Naive thymus-derived CD4-positive, alpha-beta T cell (primary cell): ENCODE results near the gene PARD3B. TPM values are rescaled to one million over a fixed set of nuclear protein-coding genes. Genes with fewer than 3 reads are reported as not detected.

Experiments used
- ATAC-seq: fragments of 150-1000 bp; cut with Tn5 transposase; 2 replicates; pipeline ENCODE4 v1.10.0; 2021; ENCODE audit warnings: mild to moderate bottlenecking, moderate library complexity
- CTCF ChIA-PET: fragments of 350-600 bp; sonication (Branson Sonifier 250); formaldehyde crosslinking; loops from one replicate; lab custom pipeline; 2021; ENCODE audit warnings: antibody characterized with exemption; lab: Charles Lee
- POLR2A ChIA-PET: fragments of 350-600 bp; sonication (Branson Sonifier 250); formaldehyde crosslinking; loops from one replicate; lab custom pipeline; 2021; ENCODE audit warnings: antibody characterized with exemption, inconsistent platforms; lab: Charles Lee
- DNase-seq, 9 donors: peaks; one replicate each; pipeline versions ENCODE4 v3.0.0 to v3.0.0-alpha.2; 2020 to 2022; ENCODE audit warnings: mixed read lengths in 1 of 9
- H3K27ac ChIP-seq: one replicate; pipeline ENCODE4 v1.7.0; 2013; ENCODE audit warnings: mild to moderate bottlenecking, low read depth, low read length, moderate library complexity
- H3K27me3 ChIP-seq, 2 donors: one replicate each; pipeline ENCODE4 v1.7.0; 2013; ENCODE audit warnings: low read length in 2 of 2, mild to moderate bottlenecking in 2 of 2, moderate library complexity in 2 of 2; ENCODE audit not compliant: control insufficient read depth in 2 of 2, insufficient read depth in 2 of 2
- H3K36me3 ChIP-seq, 3 experiments: 1 replicate in 2 of 3; 2 replicates in 1 of 3; pipeline ENCODE4 v1.7.0; 2013; ENCODE audit warnings: low read length in 3 of 3, mild to moderate bottlenecking in 3 of 3, moderate library complexity in 1 of 3; ENCODE audit not compliant: insufficient read depth in 3 of 3, control insufficient read depth in 2 of 3
- H3K4me1 ChIP-seq, 2 donors: one replicate each; pipeline ENCODE4 v1.7.0; 2013; ENCODE audit warnings: low read length in 2 of 2, mild to moderate bottlenecking in 2 of 2, moderate library complexity in 1 of 2; ENCODE audit not compliant: control insufficient read depth in 2 of 2, insufficient read depth in 2 of 2
- H3K4me3 ChIP-seq: 2 replicates; pipeline ENCODE4 v1.7.0; 2013; ENCODE audit warnings: mild to moderate bottlenecking, low read length
- H3K9me3 ChIP-seq, 3 experiments: 1 replicate in 2 of 3; 2 replicates in 1 of 3; pipeline ENCODE4 v1.7.0; 2013; ENCODE audit warnings: low read length in 3 of 3; ENCODE audit not compliant: control insufficient read depth in 2 of 3
- H3K27ac Mint-ChIP-seq, 9 donors: one replicate each; pipeline ENCODE4 v1.8.0; 2020 to 2022; ENCODE audit warnings: mixed read lengths in 9 of 9, mild to moderate bottlenecking in 8 of 9, moderate library complexity in 5 of 9, inconsistent platforms in 2 of 9
- H3K27me3 Mint-ChIP-seq, 5 donors: one replicate each; pipeline ENCODE4 v1.8.0; 2021 to 2022; ENCODE audit warnings: mixed read lengths in 5 of 5, mild to moderate bottlenecking in 1 of 5
- H3K36me3 Mint-ChIP-seq, 5 donors: one replicate each; pipeline ENCODE4 v1.8.0; 2020 to 2022; ENCODE audit warnings: mixed read lengths in 5 of 5, mild to moderate bottlenecking in 3 of 5, inconsistent platforms in 1 of 5
- H3K4me1 Mint-ChIP-seq, 7 donors: one replicate each; pipeline ENCODE4 v1.8.0; 2020 to 2022; ENCODE audit warnings: mixed read lengths in 7 of 7, mild to moderate bottlenecking in 3 of 7, inconsistent platforms in 1 of 7
- H3K4me3 Mint-ChIP-seq, 10 donors: one replicate each; pipeline ENCODE4 v1.8.0; 2020 to 2022; ENCODE audit warnings: mild to moderate bottlenecking in 10 of 10, mixed read lengths in 10 of 10, moderate library complexity in 6 of 10, inconsistent platforms in 2 of 10
- H3K9me3 Mint-ChIP-seq, 11 donors: one replicate each; pipeline ENCODE4 v1.8.0; 2020 to 2022; ENCODE audit warnings: mixed read lengths in 11 of 11, mild to moderate bottlenecking in 4 of 11, inconsistent platforms in 1 of 11, moderate library complexity in 1 of 11
- intact Hi-C, 2 donors: fragments of 100-400 bp; cut with micrococcal nuclease; formaldehyde crosslinking; loops; one replicate each; pipeline ENCODE4 v1.15.1; 2023
- polyA plus RNA-seq, 2 donors: library from polyadenylated mRNA; unstranded; fragments of 300-500 nt; fragmentation: Illumina TruSeq; gene quantifications; one replicate each; pipeline ENCODE4 v1.2.3, GENCODE V29; 2021
- total RNA-seq, 6 experiments: library from RNA in 5 of 6; stranded (reverse) in 5 of 6; gene quantifications; 1 replicate in 5 of 6; 2 replicates in 1 of 6; pipeline ENCODE4 v1.2.3 and lab custom pipeline; 2021 to 2026

The PARD3B gene
- total and polyA plus RNA-seq, 7 experiments from 2014 or later = 0.22 to 4.0 (median 0.87) TPM

GRCh38 chr2:204914708-204915107, 369.4 kb downstream of the PARD3B start:
- no peak overlapping the region for H3K27ac ChIP-seq
- CTCF ChIA-PET = interaction anchor here (1.2 kb wide), 1 partner anchor 215 kb away, joined by 4 read pairs; no protein-coding TSS in a partner anchor
- ATAC-seq (no peak), DNase-seq (no peak)
- no peak overlapping the region for H3K4me3 Mint-ChIP-seq
- intact Hi-C loops = no loop called here
- peaks cover 0 to 16% (median 0%) of the 10 kb centered on the region in 5 donors for H3K36me3 Mint-ChIP-seq
- no peaks in the 10 kb centered on the region for H3K36me3 ChIP-seq
- POLR2A ChIA-PET = no interaction called here
- no peaks in the 10 kb centered on the region for H3K27me3 ChIP-seq
- H3K9me3 Mint-ChIP-seq = peaks cover 0 to 12% (median 0%) of the 10 kb centered on the region in 11 donors
- H3K27ac Mint-ChIP-seq = peak overlapping the region in 2 of 9 donors; percentile 1 to 83
- H3K4me3 ChIP-seq = no peak overlapping the region
- peaks cover 0 to 5% (median 0%) of the 10 kb centered on the region in 5 donors for H3K27me3 Mint-ChIP-seq
- H3K9me3 ChIP-seq = no peaks in the 10 kb centered on the region
- H3K4me1 ChIP-seq = no peaks in the 10 kb centered on the region
- H3K4me1 Mint-ChIP-seq = peaks cover 4 to 15% (median 5%) of the 10 kb centered on the region in 7 donors

- Mint-ChIP-seq H3K36me3 (peaks cover 0 to 14% (median 0%) of the 10 kb centered on the region in 5 donors), H3K9me3 (peaks cover 0 to 12% (median 0%) of the 10 kb centered on the region in 11 donors), H3K4me1 (peaks cover 0 to 13% (median 5%) of the 10 kb centered on the region in 7 donors), H3K27ac (peak overlapping the region in 1 of 9 donors; percentile 1), H3K27me3 (peaks cover 0 to 5% (median 0%) of the 10 kb centered on the region in 5 donors), H3K4me3 (no peak overlapping the region)
- no peaks in the 10 kb centered on the region for H3K9me3 ChIP-seq
- H3K27me3 ChIP-seq = no peaks in the 10 kb centered on the region
- H3K36me3 ChIP-seq = no peaks in the 10 kb centered on the region
- DNase-seq (no peak), ATAC-seq (no peak)
- H3K4me3 ChIP-seq = no peak overlapping the region
- no peaks in the 10 kb centered on the region for H3K4me1 ChIP-seq
- intact Hi-C loops = no loop called here
- no peak overlapping the region for H3K27ac ChIP-seq
- CTCF ChIA-PET = no interaction called here
- POLR2A ChIA-PET = no interaction called here
Measured at GRCh38 chr2:204917089-204917701, 371.9 kb downstream of the PARD3B start.

- H3K27me3 Mint-ChIP-seq = peaks cover 0 to 6% (median 0%) of the 10 kb centered on the region in 5 donors
- H3K4me3 ChIP-seq = no peak overlapping the region
- no peak overlapping the region for H3K27ac Mint-ChIP-seq
- no peak overlapping the region for H3K27ac ChIP-seq
- H3K9me3 Mint-ChIP-seq = peaks cover 0 to 8% (median 0%) of the 10 kb centered on the region in 11 donors
- H3K4me3 Mint-ChIP-seq = no peak overlapping the region
- peaks cover 0 to 1% (median 0%) of the 10 kb centered on the region in 7 donors for H3K4me1 Mint-ChIP-seq
- POLR2A ChIA-PET = interaction anchor here (1.1 to 2.9 kb wide), 2 partner anchors 11 to 26 kb away, joined by 3 to 11 read pairs; no protein-coding TSS in a partner anchor
- DNase-seq = no peak
- CTCF ChIA-PET = no interaction called here
- H3K27me3 ChIP-seq = no peaks in the 10 kb centered on the region
- intact Hi-C loops = no loop called here
- no peaks in the 10 kb centered on the region for H3K9me3 ChIP-seq
- no peaks in the 10 kb centered on the region for H3K4me1 ChIP-seq
- H3K36me3 Mint-ChIP-seq = peaks cover 0 to 12% (median under 1%) of the 10 kb centered on the region in 5 donors
- ATAC-seq = no peak
- H3K36me3 ChIP-seq = no peaks in the 10 kb centered on the region
Measured at GRCh38 chr2:204920776-204921175, 375.5 kb downstream of the PARD3B start.

- CTCF ChIA-PET = no interaction called here
- Mint-ChIP-seq H3K27me3 (peaks cover 0 to 3% (median 0%) of the 10 kb centered on the region in 5 donors), H3K36me3 (peaks cover 0 to 7% (median 3%) of the 10 kb centered on the region in 5 donors), H3K27ac (no peak overlapping the region), H3K4me3 (no peak overlapping the region), H3K4me1 (peaks cover 0 to 3% (median 0%) of the 10 kb centered on the region in 7 donors), H3K9me3 (peaks cover 0 to 8% (median 0%) of the 10 kb centered on the region in 11 donors)
- Histone ChIP-seq H3K36me3 (no peaks in the 10 kb centered on the region), H3K27me3 (no peaks in the 10 kb centered on the region), H3K9me3 (no peaks in the 10 kb centered on the region), H3K27ac (no peak overlapping the region), H3K4me3 (no peak overlapping the region), H3K4me1 (no peaks in the 10 kb centered on the region)
- DNase-seq = no peak
- intact Hi-C loops = loop anchor here in 1 of 2 donors (2.0 kb wide), 1 partner anchor 15 kb away; no protein-coding TSS in a partner anchor
- no peak for ATAC-seq
- POLR2A ChIA-PET = interaction anchor here (0.6 to 1.2 kb wide), 2 partner anchors 8 to 44 kb away, joined by 3 read pairs; no protein-coding TSS in a partner anchor
Measured at GRCh38 chr2:204923957-204924356, 378.7 kb downstream of the PARD3B start.

DNA sequence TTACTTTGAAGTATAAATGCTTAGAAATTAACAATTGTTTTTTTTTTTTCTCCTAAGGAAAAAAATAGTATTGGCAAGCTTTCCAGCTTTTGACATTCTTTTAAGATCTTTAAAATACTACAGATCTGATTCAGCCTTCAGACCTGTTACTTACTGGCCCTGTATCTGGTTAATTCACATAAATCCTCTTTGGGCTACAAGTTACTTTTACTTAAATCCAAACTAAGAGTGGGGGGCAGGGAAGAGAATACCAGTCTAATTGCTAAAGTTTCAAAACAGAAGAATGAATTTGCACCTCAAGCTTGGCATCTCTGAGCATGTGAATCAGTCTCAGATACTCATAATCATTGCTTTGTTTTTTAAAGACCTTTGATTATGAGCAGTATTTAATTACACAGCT, 386.3 kb downstream of the PARD3B start:
- Mint-ChIP-seq H3K4me1 (peaks cover 3 to 29% (median 21%) of the 10 kb centered on the region in 7 donors), H3K27ac (no peak overlapping the region), H3K27me3 (peaks cover 0 to 5% (median 0%) of the 10 kb centered on the region in 5 donors), H3K9me3 (peaks cover 0 to 11% (median 0%) of the 10 kb centered on the region in 11 donors), H3K4me3 (no peak overlapping the region), H3K36me3 (peaks cover 0 to 10% (median 0%) of the 10 kb centered on the region in 5 donors)
- no peak overlapping the region for H3K4me3 ChIP-seq
- ATAC-seq (no peak), DNase-seq (no peak)
- H3K36me3 ChIP-seq = no peaks in the 10 kb centered on the region
- ChIA-PET CTCF (interaction anchor here (1.0 kb wide), 1 partner anchor 14 kb away, joined by 3 read pairs; no protein-coding TSS in a partner anchor), POLR2A (interaction anchor here (0.7 to 3.3 kb wide), 5 partner anchors 10 to 738 kb away, joined by 3 to 11 read pairs (median 4); no protein-coding TSS in a partner anchor)
- intact Hi-C loops = loop anchor here in 1 of 2 donors (2.0 to 5.0 kb wide), 2 partner anchors 19 to 36 kb away; no protein-coding TSS in a partner anchor
- H3K9me3 ChIP-seq = no peaks in the 10 kb centered on the region
- no peak overlapping the region for H3K27ac ChIP-seq
- no peaks in the 10 kb centered on the region for H3K27me3 ChIP-seq
- no peaks in the 10 kb centered on the region for H3K4me1 ChIP-seq

GRCh38 chr2:204933735-204934374, 388.6 kb downstream of the PARD3B start:
- Mint-ChIP-seq H3K4me1 (peaks cover 3 to 29% (median 20%) of the 10 kb centered on the region in 7 donors), H3K9me3 (peaks cover 0 to 11% (median 0%) of the 10 kb centered on the region in 11 donors), H3K27me3 (peaks cover 0 to 5% (median 0%) of the 10 kb centered on the region in 5 donors), H3K4me3 (no peak overlapping the region), H3K27ac (peak overlapping the region in 1 of 9 donors; percentile 5), H3K36me3 (peaks cover 0 to 15% (median 0%) of the 10 kb centered on the region in 5 donors)
- POLR2A ChIA-PET = interaction anchor here (0.7 to 2.4 kb wide), 3 partner anchors 8 to 33 kb away, joined by 3 to 6 read pairs (median 4); no protein-coding TSS in a partner anchor
- Histone ChIP-seq H3K4me1 (no peaks in the 10 kb centered on the region), H3K27ac (no peak overlapping the region), H3K27me3 (no peaks in the 10 kb centered on the region), H3K36me3 (no peaks in the 10 kb centered on the region), H3K4me3 (no peak overlapping the region), H3K9me3 (no peaks in the 10 kb centered on the region)
- CTCF ChIA-PET = no interaction called here
- intact Hi-C loops = loop anchor here in 1 of 2 donors (5.0 kb wide), 1 partner anchor 33 kb away; no protein-coding TSS in a partner anchor
- DNase-seq = no peak
- ATAC-seq = no peak
